IMR-90 (cell line): ENCODE results near the gene AATF. TPM values are rescaled to one million over a fixed set of nuclear protein-coding genes. Genes with fewer than 3 reads are reported as not detected.

Experiments
- ATAC-seq: fragments of 200-7000 bp; cut with Tn5 transposase; 2 replicates; pipeline ENCODE4 v1.9.1; 2020; ENCODE audit warnings: low read depth, mild to moderate bottlenecking, moderate library complexity
- BruUV-seq: library from RNA; stranded (reverse); fragments of 400-500 nt; replicated peaks from 2 replicates; lab custom pipeline; 2021; lab: Mats Ljungman, UMichigan
- CTCF ChIA-PET: fragments of 300-600 bp; formaldehyde crosslinking; extraction: SDS; loops from one replicate; lab custom pipeline; 2021; ENCODE audit warnings: antibody characterized with exemption; lab: Yijun Ruan, JAX
- POLR2A ChIA-PET: fragments of 300-600 bp; sonication (Branson Sonifier 250); formaldehyde crosslinking; loops from one replicate; lab custom pipeline; 2022; ENCODE audit warnings: antibody characterized with exemption; ENCODE audit not compliant: unreplicated experiment; lab: Charles Lee
- DNase-seq: peaks from one replicate; pipeline ENCODE4 v3.0.0; 2013
- H2AFZ ChIP-seq: replicated peaks from 2 replicates; pipeline ENCODE3; 2013; ENCODE audit warnings: low read length, mild to moderate bottlenecking; ENCODE audit not compliant: poor library complexity
- H2AK5ac ChIP-seq: 2 replicates; pipeline ENCODE4 v1.6.1; 2013; ENCODE audit warnings: low read depth, low read length, inconsistent platforms
- H2AK9ac ChIP-seq: replicated peaks from 2 replicates; pipeline ENCODE3; 2013; ENCODE audit warnings: mild to moderate bottlenecking, low read depth, low read length, moderate library complexity; ENCODE audit not compliant: poor library complexity
- H2BK120ac ChIP-seq: 2 replicates; pipeline ENCODE4 v1.6.1; 2013; ENCODE audit warnings: low read depth, low read length, inconsistent platforms
- H2BK15ac ChIP-seq: 3 replicates; pipeline ENCODE4 v1.6.1; 2013; ENCODE audit warnings: low read depth, low read length, inconsistent platforms
- H2BK20ac ChIP-seq: 2 replicates; pipeline ENCODE4 v1.6.1; 2013; ENCODE audit warnings: low read depth, mild to moderate bottlenecking, inconsistent platforms, low read length, moderate library complexity
- H2BK5ac ChIP-seq: 2 replicates; pipeline ENCODE4 v1.6.1; 2013; ENCODE audit warnings: mild to moderate bottlenecking, low read depth, low read length, inconsistent platforms; ENCODE audit not compliant: poor library complexity, severe bottlenecking
- H3K14ac ChIP-seq: replicated peaks from 2 replicates; pipeline ENCODE4 v1.6.1; 2013; ENCODE audit warnings: low read depth, low read length, inconsistent platforms
- H3K18ac ChIP-seq: 2 replicates; pipeline ENCODE4 v1.6.1; 2013; ENCODE audit warnings: low read depth, low read length, control low read depth
- H3K23ac ChIP-seq: 2 replicates; pipeline ENCODE4 v1.6.1; 2013; ENCODE audit warnings: low read depth, low read length, inconsistent platforms
- H3K27ac ChIP-seq: 2 replicates; pipeline ENCODE4 v1.5.1; 2013; ENCODE audit warnings: mild to moderate bottlenecking, control low read depth, low read length; ENCODE audit not compliant: insufficient read depth
- H3K27me3 ChIP-seq: 2 replicates; pipeline ENCODE4 v1.6.1; 2013; ENCODE audit warnings: low read length; ENCODE audit not compliant: control insufficient read depth, insufficient read depth
- H3K36me3 ChIP-seq: 2 replicates; pipeline ENCODE4 v1.6.1; 2013; ENCODE audit warnings: low read length, mixed read lengths; ENCODE audit not compliant: control insufficient read depth, insufficient read depth
- H3K4ac ChIP-seq: 2 replicates; pipeline ENCODE4 v1.6.1; 2013; ENCODE audit warnings: low read depth, low read length, inconsistent platforms
- H3K4me1 ChIP-seq: 2 replicates; pipeline ENCODE4 v1.6.1; 2013; ENCODE audit warnings: low read length, mixed read lengths; ENCODE audit not compliant: control insufficient read depth, insufficient read depth
- H3K4me2 ChIP-seq: 2 replicates; pipeline ENCODE4 v1.6.1; 2013; ENCODE audit warnings: low read depth, mild to moderate bottlenecking, control low read depth, low read length, moderate library complexity
- H3K4me3 ChIP-seq: 2 replicates; pipeline ENCODE4 v1.5.1; 2013; ENCODE audit warnings: low read depth, mild to moderate bottlenecking, control low read depth, low read length, moderate library complexity; ENCODE audit not compliant: insufficient read depth
- H3K56ac ChIP-seq: 2 replicates; pipeline ENCODE4 v1.6.1; 2013; ENCODE audit warnings: low read length, inconsistent platforms; ENCODE audit not compliant: insufficient read depth; ENCODE audit errors: extremely low read depth
- H3K79me1 ChIP-seq, 2 experiments: 2 replicates each; pipeline ENCODE4 v1.6.1; 2013; ENCODE audit warnings: low read length in 2 of 2, inconsistent platforms in 1 of 2, low read depth in 1 of 2
- H3K9ac ChIP-seq: 2 replicates; pipeline ENCODE4 v1.6.1; 2013; ENCODE audit warnings: low read depth, low read length, control low read depth
- H3K9me1 ChIP-seq: 2 replicates; pipeline ENCODE4 v1.6.1; 2013; ENCODE audit warnings: low read length, inconsistent platforms; ENCODE audit not compliant: insufficient read depth
- H3K9me3 ChIP-seq: 2 replicates; pipeline ENCODE4 v1.6.1; 2013; ENCODE audit warnings: low read length; ENCODE audit not compliant: control insufficient read depth, insufficient read depth
- H4K20me1 ChIP-seq: 2 replicates; pipeline ENCODE4 v1.6.1; 2013; ENCODE audit warnings: low read length, inconsistent platforms; ENCODE audit not compliant: insufficient read depth
- H4K5ac ChIP-seq: 2 replicates; pipeline ENCODE4 v1.6.1; 2013; ENCODE audit warnings: mild to moderate bottlenecking, low read depth, low read length, control low read depth
- H4K8ac ChIP-seq, 2 experiments: 2 replicates each; pipeline ENCODE4 v1.6.1; 2013; ENCODE audit warnings: low read depth in 2 of 2, low read length in 2 of 2, control low read depth in 1 of 2, inconsistent platforms in 1 of 2
- H4K91ac ChIP-seq: 2 replicates; pipeline ENCODE4 v1.6.1; 2013; ENCODE audit warnings: low read depth, low read length, inconsistent platforms; ENCODE audit not compliant: insufficient read depth
- BHLHE40 ChIP-seq: fragments of 150-350 bp; IDR thresholded peaks from 2 replicates; pipeline ENCODE4 v1.6.1; 2016; ENCODE audit warnings: mild to moderate bottlenecking, low read depth, low read length
- CEBPB ChIP-seq: IDR thresholded peaks from 2 replicates; pipeline ENCODE4 v1.6.1; 2012; ENCODE audit warnings: low read depth, low read length, improper control_type of control experiment
- CHD1 ChIP-seq: IDR thresholded peaks from 2 replicates; pipeline ENCODE4 v1.6.1; 2012; ENCODE audit warnings: low read depth, low read length, improper control_type of control experiment
- FOS ChIP-seq: fragments of 150-350 bp; IDR thresholded peaks from 2 replicates; pipeline ENCODE4 v1.6.1; 2016; ENCODE audit warnings: low read depth, low read length
- MAFK ChIP-seq: IDR thresholded peaks from 2 replicates; pipeline ENCODE4 v1.6.1; 2012; ENCODE audit warnings: low read depth, low read length, improper control_type of control experiment
- MAZ ChIP-seq: IDR thresholded peaks from 2 replicates; pipeline ENCODE4 v1.6.1; 2012; ENCODE audit warnings: low read depth, mild to moderate bottlenecking, low read length, improper control_type of control experiment, moderate library complexity, borderline replicate concordance
- MXI1 ChIP-seq: IDR thresholded peaks from 2 replicates; pipeline ENCODE4 v1.6.1; 2012; ENCODE audit warnings: low read depth, mild to moderate bottlenecking, low read length, moderate library complexity, borderline replicate concordance
- NFE2L2 ChIP-seq: fragments of 150-350 bp; IDR thresholded peaks from 2 replicates; pipeline ENCODE4 v1.6.1; 2016; ENCODE audit warnings: low read depth, mild to moderate bottlenecking, low read length
- POLR2A ChIP-seq: IDR thresholded peaks from 2 replicates; pipeline ENCODE4 v1.6.1; 2012; ENCODE audit warnings: mild to moderate bottlenecking, low read depth, low read length
- RAD21 ChIP-seq: IDR thresholded peaks from 2 replicates; pipeline ENCODE4 v1.6.1; 2012; ENCODE audit warnings: low read length, improper control_type of control experiment
- RCOR1 ChIP-seq: IDR thresholded peaks from 2 replicates; pipeline ENCODE4 v1.6.1; 2012; ENCODE audit warnings: mild to moderate bottlenecking, low read length, improper control_type of control experiment; ENCODE audit not compliant: insufficient replicate concordance
- RFX5 ChIP-seq: IDR thresholded peaks from 2 replicates; pipeline ENCODE4 v1.8.0; 2012; ENCODE audit warnings: low read depth, mild to moderate bottlenecking, low read length, moderate library complexity
- SMC3 ChIP-seq: fragments of 150-350 bp; IDR thresholded peaks from 2 replicates; pipeline ENCODE4 v1.6.1; 2016; ENCODE audit warnings: low read depth, mild to moderate bottlenecking, antibody characterized with exemption, low read length, moderate library complexity
- WGBS, 2 experiments: methylation state at CpG; one replicate each; pipeline versions ENCODE4 v1.1.5 to v1.1.7; 2013; ENCODE audit warnings: missing lambda C conversion rate in 2 of 2; ENCODE audit not compliant: insufficient read length in 1 of 2; ENCODE audit errors: extremely low coverage in 2 of 2; 5-methylcytosine and 5-hydroxymethylcytosine counted together
- dilution Hi-C: fragments of 300-500 bp; cut with HindIII; formaldehyde crosslinking; loops from one replicate; pipeline ENCODE4 v1.14.3; 2018; ENCODE audit warnings: low sequenced_read_pairs; ENCODE audit not compliant: unreplicated experiment
- in situ Hi-C: fragments of 300-500 bp; cut with MboI; formaldehyde crosslinking; loops from 3 replicates; pipeline ENCODE4 v1.14.3; 2019; ENCODE audit warnings: low sequenced_read_pairs, inconsistent platforms, mixed read lengths
- intact Hi-C: fragments of 100-400 bp; cut with micrococcal nuclease; formaldehyde crosslinking; loops from 2 replicates; pipeline ENCODE4 v1.10.0; 2022
- polyA plus RNA-seq, 3 experiments: library from polyadenylated mRNA; depleted of rRNA; stranded (reverse); fragments of >200 nt; gene quantifications; 2 replicates each; pipeline ENCODE4 v1.2.3, GENCODE V29; 2012; ENCODE audit warnings: low replicate concordance in 1 of 3
- total RNA-seq: library from RNA; depleted of rRNA; stranded (reverse); fragments of >200 nt; gene quantifications from 2 replicates; pipeline ENCODE4 v1.2.3, GENCODE V29; 2012
- TF ChIP-seq, protein P1 (sequence below): conservative IDR thresholded peaks from 2 replicates; pipeline ENCODE4 v1.5.1; 2012; ENCODE audit warnings: mild to moderate bottlenecking, low read depth, low read length, improper control_type of control experiment
- TF ChIP-seq, protein P2 (sequence below): fragments of 150-350 bp; IDR thresholded peaks from 2 replicates; pipeline ENCODE4 v1.6.1; 2016; ENCODE audit warnings: low read depth, mild to moderate bottlenecking, low read length, moderate library complexity, borderline replicate concordance
- TF ChIP-seq, protein P3 (sequence below): fragments of 150-350 bp; IDR thresholded peaks from 2 replicates; pipeline ENCODE4 v1.6.1; 2017; ENCODE audit warnings: mild to moderate bottlenecking, antibody characterized with exemption, low read length, low read depth

The AATF gene
- total and polyA plus RNA-seq, 2 of the 4 experiments (the other 2 are of a cell fraction): 21.0 to 34.8 TPM

- no peak for DNase-seq
- no peak overlapping the region for H4K8ac ChIP-seq
- ATAC-seq: no peak
- H2BK20ac ChIP-seq: no peak overlapping the region
- peaks cover 30% of the 10 kb centered on the region for H4K20me1 ChIP-seq
- H2AFZ ChIP-seq: peak overlapping the region; percentile 73
- WGBS, 2 experiments: 1% methylated on average over 19 of the region's 58 CpGs; no CpG with 5 or more reads in 1 of the 2 experiments
- no TSS peak for BruUV-seq
- dilution Hi-C loops (no loop called here), in situ Hi-C loops (no loop called here), intact Hi-C loops (loop anchor here (10.0 kb wide), 1 partner anchor 82 kb away; no protein-coding TSS in a partner anchor)
- TF ChIP-seq BHLHE40: no peak
- TF ChIP-seq, protein P1, sequence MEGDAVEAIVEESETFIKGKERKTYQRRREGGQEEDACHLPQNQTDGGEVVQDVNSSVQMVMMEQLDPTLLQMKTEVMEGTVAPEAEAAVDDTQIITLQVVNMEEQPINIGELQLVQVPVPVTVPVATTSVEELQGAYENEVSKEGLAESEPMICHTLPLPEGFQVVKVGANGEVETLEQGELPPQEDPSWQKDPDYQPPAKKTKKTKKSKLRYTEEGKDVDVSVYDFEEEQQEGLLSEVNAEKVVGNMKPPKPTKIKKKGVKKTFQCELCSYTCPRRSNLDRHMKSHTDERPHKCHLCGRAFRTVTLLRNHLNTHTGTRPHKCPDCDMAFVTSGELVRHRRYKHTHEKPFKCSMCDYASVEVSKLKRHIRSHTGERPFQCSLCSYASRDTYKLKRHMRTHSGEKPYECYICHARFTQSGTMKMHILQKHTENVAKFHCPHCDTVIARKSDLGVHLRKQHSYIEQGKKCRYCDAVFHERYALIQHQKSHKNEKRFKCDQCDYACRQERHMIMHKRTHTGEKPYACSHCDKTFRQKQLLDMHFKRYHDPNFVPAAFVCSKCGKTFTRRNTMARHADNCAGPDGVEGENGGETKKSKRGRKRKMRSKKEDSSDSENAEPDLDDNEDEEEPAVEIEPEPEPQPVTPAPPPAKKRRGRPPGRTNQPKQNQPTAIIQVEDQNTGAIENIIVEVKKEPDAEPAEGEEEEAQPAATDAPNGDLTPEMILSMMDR: no peak
- no peak for TF ChIP-seq CEBPB
- TF ChIP-seq FOS: no peak
- no peak for TF ChIP-seq RCOR1
- TF ChIP-seq, protein P2, sequence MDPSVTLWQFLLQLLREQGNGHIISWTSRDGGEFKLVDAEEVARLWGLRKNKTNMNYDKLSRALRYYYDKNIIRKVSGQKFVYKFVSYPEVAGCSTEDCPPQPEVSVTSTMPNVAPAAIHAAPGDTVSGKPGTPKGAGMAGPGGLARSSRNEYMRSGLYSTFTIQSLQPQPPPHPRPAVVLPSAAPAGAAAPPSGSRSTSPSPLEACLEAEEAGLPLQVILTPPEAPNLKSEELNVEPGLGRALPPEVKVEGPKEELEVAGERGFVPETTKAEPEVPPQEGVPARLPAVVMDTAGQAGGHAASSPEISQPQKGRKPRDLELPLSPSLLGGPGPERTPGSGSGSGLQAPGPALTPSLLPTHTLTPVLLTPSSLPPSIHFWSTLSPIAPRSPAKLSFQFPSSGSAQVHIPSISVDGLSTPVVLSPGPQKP: no peak
- no peak for TF ChIP-seq MAFK
- TF ChIP-seq POLR2A: no peak
- no peak for TF ChIP-seq MXI1
- no peak for TF ChIP-seq SMC3
- no peak for TF ChIP-seq RAD21
- TF ChIP-seq MAZ: no peak
- TF ChIP-seq CHD1: no peak
- no peak for TF ChIP-seq NFE2L2
- TF ChIP-seq, protein P3, sequence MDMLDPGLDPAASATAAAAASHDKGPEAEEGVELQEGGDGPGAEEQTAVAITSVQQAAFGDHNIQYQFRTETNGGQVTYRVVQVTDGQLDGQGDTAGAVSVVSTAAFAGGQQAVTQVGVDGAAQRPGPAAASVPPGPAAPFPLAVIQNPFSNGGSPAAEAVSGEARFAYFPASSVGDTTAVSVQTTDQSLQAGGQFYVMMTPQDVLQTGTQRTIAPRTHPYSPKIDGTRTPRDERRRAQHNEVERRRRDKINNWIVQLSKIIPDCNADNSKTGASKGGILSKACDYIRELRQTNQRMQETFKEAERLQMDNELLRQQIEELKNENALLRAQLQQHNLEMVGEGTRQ: no peak
- no peak for TF ChIP-seq RFX5
- no peak overlapping the region for H2AK5ac ChIP-seq
- CTCF ChIA-PET: no interaction called here
- no peak overlapping the region for H4K5ac ChIP-seq
- H2BK5ac ChIP-seq: no peak overlapping the region
- no peak overlapping the region for H3K27ac ChIP-seq
- peaks cover 6% of the 10 kb centered on the region; the same call in 1 of the 2 replicates for H3K4me1 ChIP-seq
- H3K4me2 ChIP-seq: peak overlapping the region; percentile 60
- no peak overlapping the region for H3K4ac ChIP-seq
- no peak overlapping the region for H4K91ac ChIP-seq
- H3K14ac ChIP-seq: no peak overlapping the region
- H2AK9ac ChIP-seq: no peak overlapping the region
- H3K9me3 ChIP-seq: peaks cover 19% of the 10 kb centered on the region; the same call in 1 of the 2 replicates
- no peak overlapping the region for H3K56ac ChIP-seq
- H3K79me1 ChIP-seq: no peaks in the 10 kb centered on the region
- POLR2A ChIA-PET: no interaction called here
- H3K9ac ChIP-seq: no peak overlapping the region
- H3K18ac ChIP-seq: no peak overlapping the region
- H3K27me3 ChIP-seq: peaks cover 98% of the 10 kb centered on the region
- H3K9me1 ChIP-seq: 0 out of 2 replicates have a peak, but pooled peaks cover 3% of the 10 kb centered on the region
- no peak overlapping the region for H3K23ac ChIP-seq
- H3K4me3 ChIP-seq: peak overlapping the region; percentile 13
- no peak overlapping the region for H2BK15ac ChIP-seq
- H2BK120ac ChIP-seq: no peak overlapping the region
- H3K36me3 ChIP-seq: no peaks in the 10 kb centered on the region
These were observed 12.2 kb upstream of the AATF start for GRCh38 chr17:36936455-36937000.
